ENCODE results near the gene LAMC2. TPM values are rescaled to one million over a fixed set of nuclear protein-coding genes. Genes with fewer than 3 reads are reported as not detected.

LAMC2 gene
- total RNA-seq, 1 donor from 2014 or later, result 13.9 TPM

- no peaks in the 10 kb centered on the region for H3K27me3 Mint-ChIP-seq (ENCODE audit: low read depth, unreplicated experiment)
- peaks cover 9% of the 10 kb centered on the region for H3K4me1 Mint-ChIP-seq (ENCODE audit: low read depth, unreplicated experiment)
- Histone ChIP-seq H3K4me3 (ENCODE audit: insufficient read depth, low read depth, low read length) (no peak overlapping the region), H4K20me1 (ENCODE audit: insufficient read depth, low read length) (no peaks in the 10 kb centered on the region), H2AFZ (ENCODE audit: low read depth, low read length) (no peak overlapping the region), H3K27ac (ENCODE audit: low read depth, low read length) (no peak overlapping the region), H3K4me1 (ENCODE audit: insufficient read depth, low read length) (no peaks in the 10 kb centered on the region), H3K79me2 (ENCODE audit: insufficient read depth, low read length) (no peaks in the 10 kb centered on the region), H3K36me3 (ENCODE audit: insufficient read depth, low read length) (no peaks in the 10 kb centered on the region), H3K9ac (ENCODE audit: low read length) (no peak overlapping the region), H3K4me2 (ENCODE audit: low read length) (no peak overlapping the region), H3K9me3 (ENCODE audit: insufficient read depth, low read depth, low read length) (no peaks in the 10 kb centered on the region), H3K27me3 (ENCODE audit: insufficient read depth, low read length) (no peaks in the 10 kb centered on the region)
- no peaks in the 10 kb centered on the region for H3K36me3 Mint-ChIP-seq (ENCODE audit: low read depth, unreplicated experiment)
- H3K4me3 Mint-ChIP-seq (ENCODE audit: unreplicated experiment), result no peak overlapping the region
- TF ChIP-seq, protein P1, sequence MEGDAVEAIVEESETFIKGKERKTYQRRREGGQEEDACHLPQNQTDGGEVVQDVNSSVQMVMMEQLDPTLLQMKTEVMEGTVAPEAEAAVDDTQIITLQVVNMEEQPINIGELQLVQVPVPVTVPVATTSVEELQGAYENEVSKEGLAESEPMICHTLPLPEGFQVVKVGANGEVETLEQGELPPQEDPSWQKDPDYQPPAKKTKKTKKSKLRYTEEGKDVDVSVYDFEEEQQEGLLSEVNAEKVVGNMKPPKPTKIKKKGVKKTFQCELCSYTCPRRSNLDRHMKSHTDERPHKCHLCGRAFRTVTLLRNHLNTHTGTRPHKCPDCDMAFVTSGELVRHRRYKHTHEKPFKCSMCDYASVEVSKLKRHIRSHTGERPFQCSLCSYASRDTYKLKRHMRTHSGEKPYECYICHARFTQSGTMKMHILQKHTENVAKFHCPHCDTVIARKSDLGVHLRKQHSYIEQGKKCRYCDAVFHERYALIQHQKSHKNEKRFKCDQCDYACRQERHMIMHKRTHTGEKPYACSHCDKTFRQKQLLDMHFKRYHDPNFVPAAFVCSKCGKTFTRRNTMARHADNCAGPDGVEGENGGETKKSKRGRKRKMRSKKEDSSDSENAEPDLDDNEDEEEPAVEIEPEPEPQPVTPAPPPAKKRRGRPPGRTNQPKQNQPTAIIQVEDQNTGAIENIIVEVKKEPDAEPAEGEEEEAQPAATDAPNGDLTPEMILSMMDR (IDR thresholded peaks at IDR 0.05; ENCODE audit: insufficient read depth, low read depth, low read length), result no peak
- no peak for TF ChIP-seq EZH2 (IDR thresholded peaks at IDR 0.05; ENCODE audit: insufficient read depth, low read length)
- no peak for FAIRE-seq
- DNase-seq (ENCODE audit: low read depth), result no peak
- no peak overlapping the region for H3K27ac Mint-ChIP-seq (ENCODE audit: unreplicated experiment)
- H3K9me3 Mint-ChIP-seq (ENCODE audit: unreplicated experiment), result peaks cover 16% of the 10 kb centered on the region
These were observed 63.9 kb downstream of the LAMC2 start for GRCh38 chr1:183249941-183250452.

DNA sequence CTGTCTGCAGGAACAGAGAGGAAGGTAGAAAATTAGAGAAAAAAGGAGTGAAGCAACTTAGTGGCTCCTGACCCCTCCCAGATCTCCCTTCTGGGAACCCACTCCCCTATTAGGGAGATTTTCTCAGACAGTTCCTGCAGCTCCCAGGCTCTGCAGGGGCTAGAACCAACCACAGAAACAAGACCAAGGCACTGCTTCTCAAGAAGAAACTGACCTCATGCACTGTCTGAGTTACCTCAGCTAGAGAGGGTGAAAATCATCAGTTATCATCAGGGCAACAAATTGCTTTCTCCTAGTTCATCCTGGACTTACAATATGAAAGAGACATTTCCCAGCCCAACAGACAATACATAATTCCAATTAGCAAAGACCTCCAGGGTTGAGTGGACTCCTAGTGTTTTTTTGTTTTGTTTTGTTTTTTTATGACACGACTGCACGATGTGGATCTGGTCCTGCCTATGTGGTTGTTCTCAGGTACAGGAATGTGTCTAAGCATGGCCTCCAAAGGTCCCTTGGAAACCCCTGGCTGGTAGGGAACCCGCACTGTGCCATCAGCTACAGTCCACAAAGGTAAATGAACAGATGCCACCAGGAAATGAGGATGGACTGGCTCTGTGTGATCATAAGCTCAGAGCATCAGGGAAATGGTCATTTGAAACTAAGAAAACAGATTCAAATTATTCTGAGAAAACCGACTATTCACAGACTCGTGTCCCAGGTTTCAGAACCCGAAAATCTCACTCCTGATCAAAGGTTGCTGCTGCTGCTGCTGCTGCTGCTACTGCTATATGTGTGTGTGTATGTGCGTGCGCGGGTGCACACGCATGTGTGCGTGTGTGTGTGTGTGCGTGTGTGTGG is 65.3 kb downstream of the LAMC2 start:
- H3K9me3 ChIP-seq (ENCODE audit: insufficient read depth, low read depth, low read length), result no peaks in the 10 kb centered on the region
- H3K27ac ChIP-seq (ENCODE audit: low read depth, low read length), result no peak overlapping the region
- DNase-seq (ENCODE audit: low read depth), result no peak
- TF ChIP-seq, protein P1 (IDR thresholded peaks at IDR 0.05; ENCODE audit: insufficient read depth, low read depth, low read length), result no peak
- TF ChIP-seq EZH2 (IDR thresholded peaks at IDR 0.05; ENCODE audit: insufficient read depth, low read length), result no peak
- peaks cover 9% of the 10 kb centered on the region for H3K4me1 Mint-ChIP-seq (ENCODE audit: low read depth, unreplicated experiment)
- FAIRE-seq, result no peak
- H3K27me3 Mint-ChIP-seq (ENCODE audit: low read depth, unreplicated experiment), result no peaks in the 10 kb centered on the region
- no peak overlapping the region for H3K27ac Mint-ChIP-seq (ENCODE audit: unreplicated experiment)
- no peak overlapping the region for H3K4me2 ChIP-seq (ENCODE audit: low read length)
- no peaks in the 10 kb centered on the region for H3K36me3 Mint-ChIP-seq (ENCODE audit: low read depth, unreplicated experiment)
- H3K27me3 ChIP-seq (ENCODE audit: insufficient read depth, low read length), result no peaks in the 10 kb centered on the region
- H3K9ac ChIP-seq (ENCODE audit: low read length), result no peak overlapping the region
- H3K4me3 ChIP-seq (ENCODE audit: insufficient read depth, low read depth, low read length), result no peak overlapping the region
- no peaks in the 10 kb centered on the region for H3K4me1 ChIP-seq (ENCODE audit: insufficient read depth, low read length)
- no peak overlapping the region for H3K4me3 Mint-ChIP-seq (ENCODE audit: unreplicated experiment)
- no peaks in the 10 kb centered on the region for H3K79me2 ChIP-seq (ENCODE audit: insufficient read depth, low read length)
- no peaks in the 10 kb centered on the region for H4K20me1 ChIP-seq (ENCODE audit: insufficient read depth, low read length)
- H3K9me3 Mint-ChIP-seq (ENCODE audit: unreplicated experiment), result peaks cover 16% of the 10 kb centered on the region
- no peaks in the 10 kb centered on the region for H3K36me3 ChIP-seq (ENCODE audit: insufficient read depth, low read length)
- no peak overlapping the region for H2AFZ ChIP-seq (ENCODE audit: low read depth, low read length)

GRCh38 chr1:183251959-183252450 is 65.9 kb downstream of the LAMC2 start:
- no peak overlapping the region for H3K4me3 Mint-ChIP-seq (ENCODE audit: unreplicated experiment)
- TF ChIP-seq EZH2 (IDR thresholded peaks at IDR 0.05; ENCODE audit: insufficient read depth, low read length), result no peak
- H3K9ac ChIP-seq (ENCODE audit: low read length), result no peak overlapping the region
- H3K27me3 Mint-ChIP-seq (ENCODE audit: low read depth, unreplicated experiment), result no peaks in the 10 kb centered on the region
- no peaks in the 10 kb centered on the region for H4K20me1 ChIP-seq (ENCODE audit: insufficient read depth, low read length)
- no peak for DNase-seq (ENCODE audit: low read depth)
- no peak overlapping the region for H2AFZ ChIP-seq (ENCODE audit: low read depth, low read length)
- no peak overlapping the region for H3K27ac Mint-ChIP-seq (ENCODE audit: unreplicated experiment)
- no peak for FAIRE-seq
- no peak overlapping the region for H3K27ac ChIP-seq (ENCODE audit: low read depth, low read length)
- no peaks in the 10 kb centered on the region for H3K9me3 ChIP-seq (ENCODE audit: insufficient read depth, low read depth, low read length)
- H3K36me3 Mint-ChIP-seq (ENCODE audit: low read depth, unreplicated experiment), result no peaks in the 10 kb centered on the region
- H3K36me3 ChIP-seq (ENCODE audit: insufficient read depth, low read length), result no peaks in the 10 kb centered on the region
- no peak overlapping the region for H3K4me3 ChIP-seq (ENCODE audit: insufficient read depth, low read depth, low read length)
- H3K9me3 Mint-ChIP-seq (ENCODE audit: unreplicated experiment), result peaks cover 16% of the 10 kb centered on the region
- H3K4me1 Mint-ChIP-seq (ENCODE audit: low read depth, unreplicated experiment), result peaks cover 9% of the 10 kb centered on the region
- no peaks in the 10 kb centered on the region for H3K79me2 ChIP-seq (ENCODE audit: insufficient read depth, low read length)
- no peaks in the 10 kb centered on the region for H3K27me3 ChIP-seq (ENCODE audit: insufficient read depth, low read length)
- H3K4me1 ChIP-seq (ENCODE audit: insufficient read depth, low read length), result no peaks in the 10 kb centered on the region
- H3K4me2 ChIP-seq (ENCODE audit: low read length), result no peak overlapping the region
